Astrocyte (in vitro differentiated cells and primary cell): ENCODE results near the gene LRRC23.
"Not testable (repeated sequence)": the region's sequence is repeated elsewhere in the genome, so short reads cannot be mapped to it uniquely, and the experiment has no call there.

Source experiments
- EZH2 ChIP-seq: IDR thresholded peaks from 2 replicates; pipeline ENCODE4 v1.6.1; 2012; ENCODE audit warnings: mild to moderate bottlenecking, low read length, inconsistent platforms; ENCODE audit not compliant: insufficient read depth
- TF ChIP-seq, protein P1 (sequence below): IDR thresholded peaks from 2 replicates; pipeline ENCODE4 v1.5.1; 2011; ENCODE audit warnings: low read depth, mild to moderate bottlenecking, inconsistent platforms, low read length, moderate library complexity; ENCODE audit not compliant: insufficient read depth

DNA sequence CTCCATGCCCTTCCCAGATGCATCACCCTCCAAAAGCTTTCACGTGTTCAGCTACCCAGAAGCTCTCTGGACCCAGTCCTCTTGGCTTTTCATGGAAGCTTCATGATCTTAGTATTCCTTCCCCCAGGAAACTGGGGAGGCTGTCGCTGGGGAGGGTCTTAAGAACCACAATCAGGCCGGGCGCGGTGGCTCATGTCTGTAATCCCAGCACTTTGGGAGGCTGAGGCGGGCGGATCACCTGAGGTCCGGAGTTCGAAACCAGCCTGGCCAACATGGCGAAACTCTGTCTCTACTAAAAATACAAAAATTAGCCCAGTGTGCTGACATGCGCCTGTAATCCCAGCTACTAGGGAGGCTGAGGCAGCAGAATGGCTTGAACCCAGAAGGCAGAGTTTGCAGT is 3.5 kb downstream of the LRRC23 start:
- not testable (repeated sequence) for TF ChIP-seq EZH2
- TF ChIP-seq, protein P1, sequence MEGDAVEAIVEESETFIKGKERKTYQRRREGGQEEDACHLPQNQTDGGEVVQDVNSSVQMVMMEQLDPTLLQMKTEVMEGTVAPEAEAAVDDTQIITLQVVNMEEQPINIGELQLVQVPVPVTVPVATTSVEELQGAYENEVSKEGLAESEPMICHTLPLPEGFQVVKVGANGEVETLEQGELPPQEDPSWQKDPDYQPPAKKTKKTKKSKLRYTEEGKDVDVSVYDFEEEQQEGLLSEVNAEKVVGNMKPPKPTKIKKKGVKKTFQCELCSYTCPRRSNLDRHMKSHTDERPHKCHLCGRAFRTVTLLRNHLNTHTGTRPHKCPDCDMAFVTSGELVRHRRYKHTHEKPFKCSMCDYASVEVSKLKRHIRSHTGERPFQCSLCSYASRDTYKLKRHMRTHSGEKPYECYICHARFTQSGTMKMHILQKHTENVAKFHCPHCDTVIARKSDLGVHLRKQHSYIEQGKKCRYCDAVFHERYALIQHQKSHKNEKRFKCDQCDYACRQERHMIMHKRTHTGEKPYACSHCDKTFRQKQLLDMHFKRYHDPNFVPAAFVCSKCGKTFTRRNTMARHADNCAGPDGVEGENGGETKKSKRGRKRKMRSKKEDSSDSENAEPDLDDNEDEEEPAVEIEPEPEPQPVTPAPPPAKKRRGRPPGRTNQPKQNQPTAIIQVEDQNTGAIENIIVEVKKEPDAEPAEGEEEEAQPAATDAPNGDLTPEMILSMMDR, result not testable (repeated sequence)
